RWPE1 (cell line): ENCODE results near the gene ADARB1.
A peak's percentile ranks its signal among the peaks of the same experiment; 100 is the strongest.

Experiments used
- CTCF ChIA-PET: fragments of 350-600 bp; sonication (Branson Sonifier 250); formaldehyde crosslinking; extraction: SDS; loops from one replicate; lab custom pipeline; 2021; lab: Yijun Ruan, JAX
- POLR2A ChIA-PET: fragments of 400-600 bp; formaldehyde crosslinking; extraction: SDS; loops from one replicate; lab custom pipeline; 2020; ENCODE audit warnings: antibody characterized with exemption; ENCODE audit not compliant: low non-redundant PET; lab: Yijun Ruan, JAX
- DNase-seq: peaks from one replicate; pipeline ENCODE4 v3.0.0; 2012; ENCODE audit warnings: low spot score
- H3K27ac ChIP-seq: fragments of 450-650 bp; 2 replicates; pipeline ENCODE4 v1.5.1; 2017
- TF ChIP-seq, protein P1 (sequence below): fragments of 450-650 bp; conservative IDR thresholded peaks from 2 replicates; pipeline ENCODE4 v1.5.1; 2017; ENCODE audit warnings: low read depth, mild to moderate bottlenecking

ADARB1 gene

DNA sequence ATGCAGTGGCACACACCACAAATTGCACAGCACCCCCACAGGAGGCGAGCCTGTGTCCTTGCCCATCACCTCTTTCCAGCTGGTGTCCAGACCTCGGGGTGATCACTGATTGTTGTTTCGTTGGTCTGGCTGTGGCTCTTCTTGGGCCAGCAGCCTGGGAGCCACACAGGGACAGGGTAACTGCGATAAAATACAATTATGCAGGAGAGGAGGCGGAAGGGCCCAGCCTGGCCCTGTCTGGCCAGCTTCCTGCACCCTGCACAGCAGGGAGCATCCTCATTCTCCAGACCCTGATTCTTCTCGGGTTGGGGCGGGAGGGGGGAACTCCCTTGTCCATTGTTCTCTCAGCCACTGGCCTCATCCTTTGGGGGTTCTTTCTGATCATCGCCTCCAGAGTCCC, 83.6 kb downstream of the ADARB1 start:
- no peak overlapping the region for H3K27ac ChIP-seq
- POLR2A ChIA-PET = no interaction called here
- TF ChIP-seq, protein P1, sequence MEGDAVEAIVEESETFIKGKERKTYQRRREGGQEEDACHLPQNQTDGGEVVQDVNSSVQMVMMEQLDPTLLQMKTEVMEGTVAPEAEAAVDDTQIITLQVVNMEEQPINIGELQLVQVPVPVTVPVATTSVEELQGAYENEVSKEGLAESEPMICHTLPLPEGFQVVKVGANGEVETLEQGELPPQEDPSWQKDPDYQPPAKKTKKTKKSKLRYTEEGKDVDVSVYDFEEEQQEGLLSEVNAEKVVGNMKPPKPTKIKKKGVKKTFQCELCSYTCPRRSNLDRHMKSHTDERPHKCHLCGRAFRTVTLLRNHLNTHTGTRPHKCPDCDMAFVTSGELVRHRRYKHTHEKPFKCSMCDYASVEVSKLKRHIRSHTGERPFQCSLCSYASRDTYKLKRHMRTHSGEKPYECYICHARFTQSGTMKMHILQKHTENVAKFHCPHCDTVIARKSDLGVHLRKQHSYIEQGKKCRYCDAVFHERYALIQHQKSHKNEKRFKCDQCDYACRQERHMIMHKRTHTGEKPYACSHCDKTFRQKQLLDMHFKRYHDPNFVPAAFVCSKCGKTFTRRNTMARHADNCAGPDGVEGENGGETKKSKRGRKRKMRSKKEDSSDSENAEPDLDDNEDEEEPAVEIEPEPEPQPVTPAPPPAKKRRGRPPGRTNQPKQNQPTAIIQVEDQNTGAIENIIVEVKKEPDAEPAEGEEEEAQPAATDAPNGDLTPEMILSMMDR = no peak
- CTCF ChIA-PET = interaction anchor here (0.6 kb wide), 1 partner anchor 14 kb away, joined by 6 read pairs; no protein-coding TSS in a partner anchor
- no peak for DNase-seq

DNA sequence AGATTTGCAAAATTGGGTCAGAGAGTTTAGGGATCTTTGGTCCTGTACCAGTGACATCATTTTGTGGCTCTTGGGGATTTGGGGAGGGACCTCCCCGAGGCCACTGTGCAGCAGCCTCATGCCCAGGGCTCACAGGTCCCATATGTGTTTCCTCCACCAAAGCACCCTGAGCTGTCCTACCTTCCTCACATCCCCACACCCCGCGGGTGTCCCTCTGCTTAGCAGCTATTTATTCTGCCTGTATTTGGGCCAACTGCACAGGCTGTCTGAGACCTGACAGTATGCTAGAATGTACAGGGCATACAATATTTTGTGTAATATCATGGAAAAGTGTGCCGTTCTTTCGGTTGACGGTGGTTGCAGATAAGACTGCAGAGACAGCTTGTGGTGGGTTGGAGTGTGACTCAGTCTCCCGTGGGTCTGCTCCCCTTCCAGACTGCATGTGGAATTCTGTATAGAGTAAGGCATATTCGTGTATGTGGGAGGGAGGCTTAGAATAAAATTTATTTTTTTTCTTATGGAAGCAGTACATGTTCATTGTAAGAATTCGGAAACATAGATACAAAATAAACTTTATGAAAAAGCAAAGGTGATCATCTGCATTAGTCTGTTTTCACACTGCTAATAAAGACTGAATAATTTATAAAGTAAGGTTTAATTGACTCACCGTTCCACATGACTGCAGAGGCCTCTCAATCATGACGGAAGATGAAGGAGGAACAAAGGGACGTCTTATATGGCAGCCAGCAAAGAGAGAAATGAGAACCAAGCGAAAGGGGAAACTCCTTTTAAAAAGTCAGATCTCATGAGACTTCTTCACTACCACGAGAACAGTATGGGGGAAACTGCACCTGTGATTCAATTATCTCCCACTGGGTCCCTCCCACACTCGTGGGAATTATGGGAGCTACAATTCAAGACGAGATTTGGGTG, 84.4 kb downstream of the ADARB1 start:
- POLR2A ChIA-PET = no interaction called here
- TF ChIP-seq, protein P1 = no peak
- DNase-seq = no peak
- H3K27ac ChIP-seq = no peak overlapping the region
- CTCF ChIA-PET = no interaction called here

DNA sequence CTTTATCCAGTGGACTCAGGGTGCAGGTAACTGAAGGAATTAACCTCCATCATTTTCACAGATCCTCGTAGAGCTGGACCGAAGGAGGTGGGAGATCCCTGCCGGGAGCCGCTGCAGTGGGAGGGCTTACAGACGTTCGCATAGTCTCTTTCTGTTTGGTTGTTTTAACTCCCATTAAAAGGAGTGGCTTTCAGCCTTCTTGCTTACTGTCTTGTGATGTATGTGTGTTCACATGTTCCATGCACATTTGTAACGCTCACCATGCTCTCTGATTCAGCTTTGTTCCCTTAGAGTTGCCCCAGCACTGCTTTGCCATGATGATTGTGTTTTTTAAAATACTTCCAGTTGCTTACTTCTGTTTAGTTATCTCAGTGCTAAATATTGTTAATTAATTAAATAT, 85.8 kb downstream of the ADARB1 start:
- H3K27ac ChIP-seq = no peak overlapping the region
- TF ChIP-seq, protein P1 = no peak
- ChIA-PET CTCF (no interaction called here), POLR2A (no interaction called here)
- no peak for DNase-seq

DNA sequence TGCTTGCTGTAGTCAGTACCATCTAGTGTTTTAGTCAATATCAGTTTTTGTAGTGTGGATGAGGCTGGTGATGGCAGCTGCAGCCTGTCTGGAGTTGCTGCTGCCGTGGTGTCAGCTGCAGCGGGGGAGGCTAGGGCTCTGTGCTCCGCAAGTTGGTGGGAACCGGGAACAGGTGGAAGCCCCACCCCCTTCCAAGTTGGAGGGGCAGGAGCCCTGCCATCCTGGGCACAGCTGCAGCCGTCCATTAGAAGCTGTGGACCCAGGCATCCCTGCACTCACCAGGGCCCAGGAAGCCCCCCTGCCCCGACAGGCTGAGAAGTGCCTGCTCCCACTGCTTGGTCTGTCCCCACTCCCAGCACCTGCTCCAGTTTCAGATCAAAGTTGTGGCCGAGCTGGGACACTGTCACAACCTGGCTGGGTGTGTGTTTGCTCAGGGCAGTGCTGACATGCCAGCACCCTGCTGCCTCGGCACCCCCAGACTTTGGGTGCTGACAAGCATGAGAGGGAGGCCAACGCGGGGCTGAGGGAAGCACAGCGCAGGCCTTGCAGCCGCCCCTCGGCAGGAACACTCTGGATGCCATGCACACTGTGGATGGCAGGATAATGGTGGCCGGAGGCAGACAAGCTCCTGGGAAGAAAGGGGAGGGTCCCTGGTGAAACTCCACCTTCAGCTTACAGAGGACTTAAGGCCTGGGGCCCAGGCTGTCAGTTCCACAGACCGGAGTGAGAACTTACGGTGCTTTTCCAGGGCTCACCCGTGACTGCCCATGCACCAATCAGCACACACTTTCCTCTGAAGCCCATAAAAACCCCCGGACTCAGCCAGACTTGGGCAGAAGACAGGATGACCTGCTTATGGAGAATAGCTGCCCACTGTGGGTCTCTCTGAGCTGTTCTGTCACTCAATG, 86.9 kb downstream of the ADARB1 start:
- POLR2A ChIA-PET = no interaction called here
- DNase-seq = no peak
- peak overlapping the region; percentile 13; the same call in 1 of the 2 replicates for H3K27ac ChIP-seq
- CTCF ChIA-PET = interaction anchor here (0.6 to 1.0 kb wide), 2 partner anchors 21 to 447 kb away, joined by 3 to 7 read pairs; no protein-coding TSS in a partner anchor
- TF ChIP-seq, protein P1 = no peak

DNA sequence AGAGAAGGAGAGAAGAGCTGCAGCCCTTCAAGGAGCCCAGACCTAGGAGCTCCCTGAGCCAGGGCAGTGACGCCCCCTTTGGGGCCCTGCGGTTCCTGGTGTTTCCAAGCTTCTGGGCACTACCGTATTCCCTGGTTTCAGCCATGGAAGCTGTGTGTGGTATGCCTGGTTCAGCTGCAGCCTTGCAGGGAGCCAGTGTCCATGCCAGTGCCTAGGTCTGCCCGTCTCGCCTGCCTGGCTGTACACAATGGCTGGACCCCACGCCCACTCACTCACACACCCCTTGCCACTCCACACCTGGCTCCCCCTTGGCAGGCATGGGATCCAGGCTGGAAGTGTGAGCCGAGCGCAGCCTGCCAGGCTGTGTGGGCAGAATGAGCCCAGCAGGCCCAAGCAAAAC, 87.7 kb downstream of the ADARB1 start:
- no peak overlapping the region for H3K27ac ChIP-seq
- ChIA-PET POLR2A (no interaction called here), CTCF (interaction anchor here (1.0 kb wide), 1 partner anchor 21 kb away, joined by 3 read pairs; no protein-coding TSS in a partner anchor)
- DNase-seq = no peak
- TF ChIP-seq, protein P1 = no peak

DNA sequence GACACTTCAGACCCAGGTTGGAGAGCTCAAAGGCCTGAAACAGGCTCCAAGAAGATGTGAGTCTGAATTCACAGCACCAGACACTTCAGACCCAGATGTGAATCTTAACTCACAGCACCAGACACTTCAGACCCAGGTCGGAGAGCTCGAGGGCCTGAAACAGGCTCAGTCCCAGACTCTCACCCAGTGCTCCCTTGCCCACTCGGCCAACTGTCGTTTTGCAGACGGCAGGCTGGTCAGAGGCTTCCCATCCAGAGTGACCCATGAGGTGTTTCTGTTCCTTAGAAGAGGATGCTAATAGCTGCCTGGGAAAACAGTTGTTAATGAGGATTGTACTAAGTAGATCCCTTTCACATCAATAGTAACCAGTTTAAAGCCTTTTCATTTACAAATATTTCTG, 88.4 kb downstream of the ADARB1 start:
- no peak for DNase-seq
- TF ChIP-seq, protein P1 = no peak
- no peak overlapping the region for H3K27ac ChIP-seq
- ChIA-PET POLR2A (no interaction called here), CTCF (interaction anchor here (0.8 to 1.0 kb wide), 2 partner anchors 22 to 23 kb away, joined by 3 read pairs; no protein-coding TSS in a partner anchor)
